ENCODE data around the gene ASMTL. TPM values are rescaled to one million over a fixed set of nuclear protein-coding genes. Genes with fewer than 3 reads are reported as not detected.
A peak's percentile ranks its signal among the peaks of the same experiment; 100 is the strongest.

Gene ASMTL
- total RNA-seq, 4 donors from 2014 or later, result 3.4 to 20.3 (median 18.4) TPM

- no peak for TF ChIP-seq CTCF (IDR thresholded peaks at IDR 0.05)
- TF ChIP-seq POLR2AphosphoS5 (IDR thresholded peaks at IDR 0.05), result no peak
- no peak for TF ChIP-seq EP300 (IDR thresholded peaks at IDR 0.05; ENCODE audit: low read depth)
- no peak for TF ChIP-seq POLR2A (IDR thresholded peaks at IDR 0.05)
- Histone ChIP-seq H3K4me1 (peaks cover 2 to 15% (median 9%) of the 10 kb centered on the region in 4 donors), H3K4me3 (no peak overlapping the region), H3K27me3 (no peaks in the 10 kb centered on the region), H3K9me3 (no peaks in the 10 kb centered on the region), H3K27ac (no peak overlapping the region), H3K36me3 (no peaks in the 10 kb centered on the region)
- in situ Hi-C loops (cut with MboI; ENCODE audit: low pct_ligation_motif_present in 1 of 4, low pct_unique_long_range_greater_than_20kb in 1 of 4, low sequenced_read_pairs in 3 of 4), result loop anchor here in 1 of 4 donors (25.0 kb wide), 1 partner anchor 192 kb away; the partner anchor contains the start of gene AKAP17A
- DNase-seq, result no peak
- 94 to 99% methylated on average over 5 of the region's 5 CpGs for WGBS, 2 donors (ENCODE audit: low coverage in 1 of 2)
- intact Hi-C loops (cut with DNase I; ENCODE audit: low total_unique reads), result no loop called here
These were observed 57.0 kb downstream of the ASMTL start for GRCh38 chrX:1395646-1396216.

DNA sequence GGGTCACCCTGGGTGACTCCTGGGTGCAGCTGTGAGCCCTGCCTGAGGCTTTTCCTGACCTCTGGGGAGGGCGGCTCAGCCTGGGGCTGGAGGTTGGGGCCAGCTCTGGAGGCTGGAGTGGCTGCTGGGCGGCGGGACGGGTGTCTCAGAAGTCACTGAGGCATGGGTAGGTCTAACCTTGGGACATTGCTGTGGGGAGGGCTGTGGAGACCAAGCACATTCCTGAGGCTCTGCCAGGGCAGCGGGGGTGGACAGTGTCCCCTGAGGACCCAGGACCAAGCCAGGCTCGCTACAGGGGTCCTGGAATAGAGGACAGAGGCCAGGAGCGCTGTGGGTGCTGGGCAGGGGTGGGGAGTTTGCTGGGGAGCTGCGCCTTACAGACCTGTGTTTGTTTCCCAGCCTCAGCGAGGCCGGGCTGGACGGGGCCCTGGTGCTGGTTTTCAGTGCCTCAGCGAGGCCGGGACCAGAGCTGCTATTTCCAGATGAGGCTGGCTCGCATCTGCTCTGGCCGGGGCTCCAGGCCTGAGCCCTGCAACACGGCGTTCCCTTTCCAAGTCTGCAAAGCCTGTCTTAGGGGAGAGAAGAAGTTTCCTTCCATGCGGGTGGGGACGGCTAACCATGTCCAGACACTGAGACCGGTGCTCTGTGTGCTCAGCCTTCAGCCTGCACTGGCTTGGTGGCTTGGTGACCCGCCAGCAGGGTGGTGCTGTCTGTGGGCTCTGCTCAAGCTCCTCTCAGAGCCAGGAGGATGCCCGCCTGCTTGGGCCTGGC lies 57.8 kb downstream of the ASMTL start:
- H3K27me3 ChIP-seq, result no peaks in the 10 kb centered on the region
- intact Hi-C loops (cut with DNase I; ENCODE audit: low total_unique reads) (loop anchor here (1.0 kb wide), 1 partner anchor 57 kb away; the partner anchor contains the start of gene ASMTL), in situ Hi-C loops (cut with MboI; ENCODE audit: low pct_ligation_motif_present in 1 of 4, low pct_unique_long_range_greater_than_20kb in 1 of 4, low sequenced_read_pairs in 3 of 4) (loop anchor here in 1 of 4 donors (25.0 kb wide), 1 partner anchor 192 kb away; the partner anchor contains the start of gene AKAP17A)
- no peaks in the 10 kb centered on the region for H3K9me3 ChIP-seq
- no peak for TF ChIP-seq POLR2A (IDR thresholded peaks at IDR 0.05)
- no peak for TF ChIP-seq CTCF (IDR thresholded peaks at IDR 0.05)
- no peak for TF ChIP-seq EP300 (IDR thresholded peaks at IDR 0.05; ENCODE audit: low read depth)
- peak overlapping the region in 1 of 4 donors; percentile 99 for H3K27ac ChIP-seq
- peaks cover 10 to 23% (median 17%) of the 10 kb centered on the region in 4 donors for H3K4me1 ChIP-seq
- WGBS, 2 donors (ENCODE audit: low coverage in 1 of 2), result 89% methylated on average over 22 of the region's 22 CpGs; no CpG with 5 or more reads in 1 of the 2 donors
- no peak for DNase-seq
- H3K4me3 ChIP-seq, result no peak overlapping the region
- H3K36me3 ChIP-seq, result peaks cover 0 to 5% (median 0%) of the 10 kb centered on the region in 4 donors

DNA sequence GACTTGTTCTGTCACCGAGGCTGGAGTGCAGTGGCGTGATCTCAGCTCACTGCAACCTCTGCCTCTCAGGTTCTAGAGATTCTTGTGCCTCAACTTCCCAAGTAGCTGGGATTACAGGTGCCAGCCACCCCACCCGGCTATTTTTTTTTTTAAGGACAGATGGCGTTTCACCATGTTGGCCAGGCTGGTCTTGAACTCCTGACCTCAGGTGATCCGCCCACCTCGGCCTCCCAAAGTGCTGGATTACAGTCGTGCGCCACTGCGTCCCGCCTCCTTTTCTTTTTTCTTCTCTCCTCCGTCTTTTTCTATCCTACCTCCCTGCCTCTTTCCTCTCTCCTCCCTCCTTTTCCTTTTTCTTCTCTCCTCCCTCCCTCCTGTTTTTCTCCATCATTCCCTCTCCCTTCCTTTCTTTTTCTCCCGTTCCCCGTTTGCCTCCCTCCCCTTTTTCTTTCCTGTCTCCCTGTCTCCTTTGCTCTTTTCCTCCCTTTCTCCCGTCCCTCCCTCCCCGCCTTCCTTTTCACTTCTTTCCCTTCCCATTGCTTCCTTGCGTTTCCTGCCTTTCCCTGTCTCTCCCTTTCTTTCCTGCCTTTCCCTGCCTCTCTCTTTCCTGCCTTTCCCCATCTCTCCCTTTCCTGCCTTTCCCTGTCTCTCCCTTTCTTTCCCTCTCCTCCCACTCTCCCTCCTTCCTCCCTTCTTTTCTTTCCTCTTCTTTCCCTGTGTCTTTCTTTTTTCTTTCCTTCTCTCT lies 58.7 kb downstream of the ASMTL start:
- H3K27me3 ChIP-seq, result no peaks in the 10 kb centered on the region
- no peak for DNase-seq
- H3K27ac ChIP-seq, result peak overlapping the region; percentile 96 to 100 (median 98)
- TF ChIP-seq POLR2A (IDR thresholded peaks at IDR 0.05) (no peak), CTCF (IDR thresholded peaks at IDR 0.05) (no peak), EP300 (IDR thresholded peaks at IDR 0.05; ENCODE audit: low read depth) (no peak), POLR2AphosphoS5 (IDR thresholded peaks at IDR 0.05) (no peak)
- no peak overlapping the region for H3K4me3 ChIP-seq
- peaks cover 10 to 32% (median 25%) of the 10 kb centered on the region in 4 donors for H3K4me1 ChIP-seq
- H3K36me3 ChIP-seq, result peaks cover 0 to 13% (median 4%) of the 10 kb centered on the region in 4 donors
- intact Hi-C loops (cut with DNase I; ENCODE audit: low total_unique reads) (loop anchor here (1.0 kb wide), 1 partner anchor 58 kb away; the partner anchor contains the start of gene ASMTL), in situ Hi-C loops (cut with MboI; ENCODE audit: low pct_ligation_motif_present in 1 of 4, low pct_unique_long_range_greater_than_20kb in 1 of 4, low sequenced_read_pairs in 3 of 4) (loop anchor here in 1 of 4 donors (25.0 kb wide), 1 partner anchor 193 kb away; the partner anchor contains the start of gene AKAP17A)
- WGBS, 2 donors (ENCODE audit: low coverage in 1 of 2), result 68 to 73% methylated on average over 11 to 16 of the region's 16 CpGs
- H3K9me3 ChIP-seq, result no peaks in the 10 kb centered on the region
